Lower lobe of right lung (tissue), 2 donors: ENCODE results near the gene SLC38A2. TPM values are rescaled to one million over a fixed set of nuclear protein-coding genes. Genes with fewer than 3 reads are reported as not detected.

Experiments used
- ATAC-seq, 2 donors: fragments of 200-7000 bp; cut with Tn5 transposase; one replicate each; pipeline ENCODE4 v1.9.1; 2020 to 2022; ENCODE audit warnings: mild to moderate bottlenecking in 2 of 2, moderate library complexity in 2 of 2
- DNase-seq: peaks from one replicate; pipeline ENCODE4 v3.0.0-alpha.2; 2020
- H3K27ac ChIP-seq: fragments of 200-600 bp; one replicate; pipeline ENCODE4 v1.8.0; 2022
- H3K27me3 ChIP-seq: fragments of 200-600 bp; one replicate; pipeline ENCODE4 v1.8.0; 2022; ENCODE audit warnings: low read depth
- H3K36me3 ChIP-seq: fragments of 200-600 bp; one replicate; pipeline ENCODE4 v1.8.0; 2022; ENCODE audit warnings: mild to moderate bottlenecking
- H3K4me1 ChIP-seq: fragments of 200-600 bp; one replicate; pipeline ENCODE4 v1.8.0; 2022
- H3K4me3 ChIP-seq: fragments of 200-600 bp; one replicate; pipeline ENCODE4 v1.8.0; 2022; ENCODE audit warnings: mild to moderate bottlenecking
- H3K9me3 ChIP-seq: fragments of 200-600 bp; one replicate; pipeline ENCODE4 v1.8.0; 2022
- CTCF ChIP-seq: fragments of 200-600 bp; IDR thresholded peaks from one replicate; pipeline ENCODE4 v1.8.0; 2022; ENCODE audit warnings: antibody characterized with exemption, mild to moderate bottlenecking
- intact Hi-C: fragments of 100-400 bp; cut with DNase I; formaldehyde crosslinking; loops from one replicate; pipeline ENCODE4 v1.11.0; 2022
- total RNA-seq: library from RNA; stranded (reverse); fragmentation: NEBNext Ultra II Directional; extraction: Animal tissue kit (Norgen Biotek cat#: 25700); gene quantifications from one replicate; pipeline ENCODE4 v1.2.1, GENCODE V29; 2021
- donor health status: DM: no; HTN: yes; CAD: no; lungs with severe emphysema.

Gene SLC38A2
- total RNA-seq, 1 donor from 2014 or later, result 284 TPM

- Histone ChIP-seq H3K4me1 (peaks cover 19% of the 10 kb centered on the region), H3K36me3 (peaks cover 56% of the 10 kb centered on the region), H3K4me3 (no peak overlapping the region), H3K27ac (no peak overlapping the region), H3K27me3 (no peaks in the 10 kb centered on the region), H3K9me3 (no peaks in the 10 kb centered on the region)
- intact Hi-C loops, result no loop called here
- TF ChIP-seq CTCF, result no peak
- DNase-seq, result no peak
- no peak for ATAC-seq
Measured at GRCh38 chr12:46358791-46359666, 13.5 kb downstream of the SLC38A2 start.

GRCh38 chr12:46358325-46358700 lies 14.3 kb downstream of the SLC38A2 start:
- no peak overlapping the region for H3K4me3 ChIP-seq
- H3K9me3 ChIP-seq, result no peaks in the 10 kb centered on the region
- intact Hi-C loops, result no loop called here
- peaks cover 16% of the 10 kb centered on the region for H3K4me1 ChIP-seq
- no peak overlapping the region for H3K27ac ChIP-seq
- H3K36me3 ChIP-seq, result peaks cover 49% of the 10 kb centered on the region
- ATAC-seq (no peak), DNase-seq (no peak)
- H3K27me3 ChIP-seq, result no peaks in the 10 kb centered on the region
- no peak for TF ChIP-seq CTCF

- Histone ChIP-seq H3K27me3 (no peaks in the 10 kb centered on the region), H3K36me3 (peaks cover 42% of the 10 kb centered on the region), H3K4me1 (peaks cover 15% of the 10 kb centered on the region), H3K4me3 (no peak overlapping the region), H3K27ac (no peak overlapping the region), H3K9me3 (no peaks in the 10 kb centered on the region)
- DNase-seq, result no peak
- intact Hi-C loops, result no loop called here
- TF ChIP-seq CTCF, result no peak
- ATAC-seq, result peak; percentile 46 to 48
Measured at GRCh38 chr12:46357438-46358324, 14.9 kb downstream of the SLC38A2 start.

- peak; percentile 31 to 44 for ATAC-seq
- Histone ChIP-seq H3K36me3 (peaks cover 34% of the 10 kb centered on the region), H3K4me1 (peaks cover 10% of the 10 kb centered on the region), H3K9me3 (no peaks in the 10 kb centered on the region), H3K4me3 (no peak overlapping the region), H3K27ac (no peak overlapping the region), H3K27me3 (no peaks in the 10 kb centered on the region)
- no peak for DNase-seq
- no peak for TF ChIP-seq CTCF
- intact Hi-C loops, result no loop called here
Measured at GRCh38 chr12:46356655-46357437, 15.7 kb downstream of the SLC38A2 start.

- intact Hi-C loops, result no loop called here
- Histone ChIP-seq H3K4me1 (peaks cover 2% of the 10 kb centered on the region), H3K9me3 (no peaks in the 10 kb centered on the region), H3K27me3 (no peaks in the 10 kb centered on the region), H3K4me3 (no peak overlapping the region), H3K36me3 (peaks cover 14% of the 10 kb centered on the region), H3K27ac (no peak overlapping the region)
- ATAC-seq (no peak), DNase-seq (no peak)
- TF ChIP-seq CTCF, result no peak
Measured at GRCh38 chr12:46354802-46355199, 17.8 kb downstream of the SLC38A2 start.
